RWPE1 (cell line): ENCODE data around the gene CNBD2.
"Not testable (repeated sequence)": the region's sequence is repeated elsewhere in the genome, so short reads cannot be mapped to it uniquely, and the experiment has no call there.

Experiments
- CTCF ChIA-PET: fragments of 350-600 bp; sonication (Branson Sonifier 250); formaldehyde crosslinking; extraction: SDS; loops from one replicate; lab custom pipeline; 2021; lab: Yijun Ruan, JAX
- POLR2A ChIA-PET: fragments of 400-600 bp; formaldehyde crosslinking; extraction: SDS; loops from one replicate; lab custom pipeline; 2020; ENCODE audit warnings: antibody characterized with exemption; ENCODE audit not compliant: low non-redundant PET; lab: Yijun Ruan, JAX
- DNase-seq: peaks from one replicate; pipeline ENCODE4 v3.0.0; 2012; ENCODE audit warnings: low spot score
- H3K27ac ChIP-seq: fragments of 450-650 bp; 2 replicates; pipeline ENCODE4 v1.5.1; 2017
- CTCF ChIP-seq: fragments of 450-650 bp; conservative IDR thresholded peaks from 2 replicates; pipeline ENCODE4 v1.5.1; 2017; ENCODE audit warnings: low read depth, mild to moderate bottlenecking

The CNBD2 gene

GRCh38 chr20:35992713-35993335 lies 24.4 kb downstream of the CNBD2 start:
- peak; percentile 95 for DNase-seq
- H3K27ac ChIP-seq: no peak overlapping the region
- TF ChIP-seq CTCF: peak; percentile 99
- ChIA-PET POLR2A (interaction anchor here (1.1 kb wide), 1 partner anchor 38 kb away, joined by 5 read pairs; the partner anchor contains the start of gene SCAND1), CTCF (interaction anchor here (0.6 to 3.8 kb wide), 44 partner anchors 10 to 1248 kb away, joined by 3 to 115 read pairs (median 4); partner anchors contain the start of genes CNBD2 and SCAND1)

- ChIA-PET POLR2A (interaction anchor here (1.8 kb wide), 1 partner anchor 144 kb away, joined by 6 read pairs; no protein-coding TSS in a partner anchor), CTCF (interaction anchor here (0.5 to 3.6 kb wide), 44 partner anchors 9 to 1364 kb away, joined by 3 to 61 read pairs (median 4); no protein-coding TSS in a partner anchor)
- H3K27ac ChIP-seq: no peak overlapping the region
- DNase-seq: peak; percentile 88
- peak; percentile 98 for TF ChIP-seq CTCF
Observed at GRCh38 chr20:35994994-35995453, 26.6 kb downstream of the CNBD2 start.

GRCh38 chr20:35996492-35996891 lies 28.1 kb downstream of the CNBD2 start:
- DNase-seq, POLR2A ChIA-PET, H3K27ac ChIP-seq: not testable (repeated sequence)
- CTCF ChIA-PET: interaction anchor here (0.8 to 1.6 kb wide), 2 partner anchors 11 to 142 kb away, joined by 5 to 11 read pairs; no protein-coding TSS in a partner anchor

GRCh38 chr20:36001331-36001730 lies 32.9 kb downstream of the CNBD2 start:
- H3K27ac ChIP-seq, POLR2A ChIA-PET, CTCF ChIA-PET, DNase-seq: not testable (repeated sequence)

GRCh38 chr20:36002855-36003254 lies 34.5 kb downstream of the CNBD2 start:
- POLR2A ChIA-PET: no interaction called here
- DNase-seq: no peak
- no peak for TF ChIP-seq CTCF
- no peak overlapping the region for H3K27ac ChIP-seq
- CTCF ChIA-PET: interaction anchor here (0.6 to 1.1 kb wide), 5 partner anchors 8 to 136 kb away, joined by 3 to 4 read pairs (median 3); no protein-coding TSS in a partner anchor

GRCh38 chr20:36004045-36004444 lies 35.7 kb downstream of the CNBD2 start:
- no peak for TF ChIP-seq CTCF
- ChIA-PET POLR2A (no interaction called here), CTCF (interaction anchor here (1.1 to 1.2 kb wide), 2 partner anchors 9 to 135 kb away, joined by 3 to 4 read pairs; no protein-coding TSS in a partner anchor)
- no peak for DNase-seq
- no peak overlapping the region for H3K27ac ChIP-seq

- POLR2A ChIA-PET: interaction anchor here (0.6 kb wide), 3 partner anchors 10 to 82 kb away, joined by 5 read pairs; no protein-coding TSS in a partner anchor
- no peak for TF ChIP-seq CTCF
- H3K27ac ChIP-seq: no peak overlapping the region
- CTCF ChIA-PET: interaction anchor here (0.7 to 2.9 kb wide), 5 partner anchors 12 to 1182 kb away, joined by 3 to 12 read pairs (median 5); no protein-coding TSS in a partner anchor
- DNase-seq: no peak
Observed at GRCh38 chr20:36008461-36009035, 40.2 kb downstream of the CNBD2 start.
